ENCODE results near the gene ANTXR1. TPM values are rescaled to one million over a fixed set of nuclear protein-coding genes. Genes with fewer than 3 reads are reported as not detected.

Gene ANTXR1
- total and polyA plus RNA-seq, 2 of the 8 experiments (the other 6 are each of a cell fraction or from before 2014, with no cell fraction given) = 15.8 to 44.3 TPM

DNA sequence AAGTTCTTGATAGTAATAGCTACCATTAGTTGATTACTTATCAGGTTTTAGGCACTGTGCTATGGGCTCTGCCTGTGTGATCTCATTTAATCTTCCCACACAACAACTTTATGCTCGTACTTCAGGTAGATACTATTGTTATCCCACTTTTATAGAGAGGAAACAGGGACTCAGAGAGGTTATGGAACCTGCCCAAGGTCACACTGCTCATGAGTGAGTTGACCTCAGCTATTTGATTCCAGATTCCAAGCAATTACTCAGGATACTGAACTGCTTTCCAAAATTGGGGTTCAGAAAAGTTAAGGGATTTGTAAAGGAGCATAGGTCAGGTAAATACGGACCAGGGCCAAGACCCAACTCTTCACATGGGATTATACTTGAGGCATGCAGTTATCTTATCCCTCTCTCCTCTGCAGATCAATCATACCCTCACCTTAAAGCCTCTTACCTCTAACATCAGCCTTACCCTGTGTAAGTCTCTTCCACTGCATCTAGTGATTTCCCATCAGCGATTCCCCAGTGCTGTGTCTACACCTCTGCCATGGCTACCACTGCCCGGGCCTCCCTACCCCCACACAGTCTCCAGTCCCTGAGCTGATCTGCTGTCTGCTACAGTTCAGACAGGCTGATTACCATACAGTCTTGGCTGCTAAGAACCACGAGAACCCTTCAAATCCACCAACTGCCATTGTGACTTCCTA is 74.4 kb downstream of the ANTXR1 start:
- 91% methylated on average over 5 of the region's 5 CpGs; no CpG with 5 or more reads in 1 of the 2 experiments for WGBS, 2 experiments (ENCODE audit: extremely low coverage in 1 of 2, insufficient coverage in 1 of 2, insufficient read length in 1 of 2, insufficient replicate concordance in 2 of 2, low coverage in 1 of 2, low lambda C conversion rate in 2 of 2, missing lambda C conversion rate in 1 of 2)
- Histone ChIP-seq H3K23ac (ENCODE audit: insufficient read length) (no peak overlapping the region), H2AK5ac (ENCODE audit: low read depth, low read length) (no peak overlapping the region), H2BK20ac (ENCODE audit: low read length) (no peak overlapping the region), H3K4me3 (ENCODE audit: extremely low read depth in 1 of 4, insufficient read depth in 2 of 4, low read depth in 3 of 4, low read length in 4 of 4) (no peak overlapping the region), H4K8ac (ENCODE audit: extremely low read depth, insufficient read depth, low read length) (no peak overlapping the region), H3K79me2 (ENCODE audit: control insufficient read depth in 1 of 2, insufficient read depth in 2 of 2, low read length in 2 of 2) (no peaks in the 10 kb centered on the region), H3K27ac (ENCODE audit: low read depth, low read length) (no peak overlapping the region), H3K79me1 (ENCODE audit: low read depth, low read length) (no peaks in the 10 kb centered on the region), H3K14ac (ENCODE audit: insufficient read length) (no peak overlapping the region), H3K9ac (replicated peaks in 1 of 4; ENCODE audit: extremely low read depth in 1 of 4, low read depth in 3 of 4, low read length in 3 of 4) (no peak overlapping the region), H4K5ac (ENCODE audit: insufficient read length, low read depth, low read length) (no peak overlapping the region), H3K4me1 (replicated peaks in 1 of 4; ENCODE audit: control insufficient read depth in 3 of 4, insufficient read depth in 4 of 4, low read length in 3 of 4) (no peaks in the 10 kb centered on the region; a peak in 2 of 7 replicates), H3K4me2 (ENCODE audit: insufficient read depth in 1 of 2, low read depth in 2 of 2, low read length in 2 of 2) (no peak overlapping the region), H4K91ac (replicated peaks; ENCODE audit: insufficient read length, low read length) (no peak overlapping the region), H2BK12ac (ENCODE audit: low read depth, low read length) (no peak overlapping the region), H3K36me3 (ENCODE audit: control insufficient read depth in 2 of 4, insufficient read depth in 4 of 4, low read length in 3 of 4) (peaks cover 0 to 5% (median 0%) of the 10 kb centered on the region in 4 experiments; a peak in 2 of 8 replicates), H4K20me1 (replicated peaks in 1 of 2; ENCODE audit: control insufficient read depth in 1 of 2, insufficient read depth in 2 of 2, low read length in 2 of 2) (no peaks in the 10 kb centered on the region), H3K23me2 (ENCODE audit: low read depth, low read length) (no peaks in the 10 kb centered on the region), H2BK15ac (ENCODE audit: low read length) (no peak overlapping the region), H3K18ac (ENCODE audit: extremely low read depth, low read length) (no peak overlapping the region), H2AFZ (ENCODE audit: low read length) (no peak overlapping the region), H3K56ac (replicated peaks; ENCODE audit: insufficient read length, low read depth, low read length) (no peak overlapping the region), H3K27me3 (replicated peaks in 1 of 4; ENCODE audit: control insufficient read depth in 3 of 4, extremely low read depth in 1 of 4, insufficient read depth in 3 of 4, low read length in 3 of 4) (no peaks in the 10 kb centered on the region), H2BK5ac (ENCODE audit: low read depth, low read length) (no peak overlapping the region), H3K4ac (replicated peaks; ENCODE audit: insufficient read length, low read depth, low read length) (no peak overlapping the region), H2BK120ac (replicated peaks; ENCODE audit: low read depth, low read length) (no peak overlapping the region), H3K9me3 (ENCODE audit: insufficient read depth in 2 of 2, low read depth in 1 of 2, low read length in 1 of 2) (no peaks in the 10 kb centered on the region)
- FAIRE-seq = no peak
- no peak for DNase-seq (ENCODE audit: low read depth in 1 of 2, low spot score in 2 of 2)
- ChIA-PET POLR2A (ENCODE audit: partially characterized antibody) (no interaction called here), CTCF (ENCODE audit: partially characterized antibody) (no interaction called here)
- TF ChIP-seq, protein P1, sequence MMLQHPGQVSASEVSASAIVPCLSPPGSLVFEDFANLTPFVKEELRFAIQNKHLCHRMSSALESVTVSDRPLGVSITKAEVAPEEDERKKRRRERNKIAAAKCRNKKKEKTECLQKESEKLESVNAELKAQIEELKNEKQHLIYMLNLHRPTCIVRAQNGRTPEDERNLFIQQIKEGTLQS (IDR thresholded peaks at IDR 0.05; ENCODE audit: insufficient read depth, low read depth, low read length) = no peak
- TF ChIP-seq SP1 (IDR thresholded peaks at IDR 0.05; ENCODE audit: low read depth, low read length) (no peak), POLR2A (IDR thresholded peaks at IDR 0.05; ENCODE audit: control extremely low read depth in 1 of 2, low read depth in 2 of 2, low read length in 2 of 2) (no peak), SP2 (IDR thresholded peaks at IDR 0.05; ENCODE audit: low read length) (no peak), TBP (IDR thresholded peaks at IDR 0.05; ENCODE audit: low read depth, low read length) (no peak), RXRA (IDR thresholded peaks at IDR 0.05; ENCODE audit: insufficient read depth, low read depth, low read length) (no peak), SIX5 (IDR thresholded peaks at IDR 0.05; ENCODE audit: low read depth, low read length) (no peak), CBX5 (IDR thresholded peaks at IDR 0.05; ENCODE audit: low read depth, low read length) (no peak), ASH2L (IDR thresholded peaks at IDR 0.05; ENCODE audit: low read length) (no peak)
- TF ChIP-seq, protein P2, sequence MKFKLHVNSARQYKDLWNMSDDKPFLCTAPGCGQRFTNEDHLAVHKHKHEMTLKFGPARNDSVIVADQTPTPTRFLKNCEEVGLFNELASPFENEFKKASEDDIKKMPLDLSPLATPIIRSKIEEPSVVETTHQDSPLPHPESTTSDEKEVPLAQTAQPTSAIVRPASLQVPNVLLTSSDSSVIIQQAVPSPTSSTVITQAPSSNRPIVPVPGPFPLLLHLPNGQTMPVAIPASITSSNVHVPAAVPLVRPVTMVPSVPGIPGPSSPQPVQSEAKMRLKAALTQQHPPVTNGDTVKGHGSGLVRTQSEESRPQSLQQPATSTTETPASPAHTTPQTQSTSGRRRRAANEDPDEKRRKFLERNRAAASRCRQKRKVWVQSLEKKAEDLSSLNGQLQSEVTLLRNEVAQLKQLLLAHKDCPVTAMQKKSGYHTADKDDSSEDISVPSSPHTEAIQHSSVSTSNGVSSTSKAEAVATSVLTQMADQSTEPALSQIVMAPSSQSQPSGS (IDR thresholded peaks at IDR 0.05; ENCODE audit: low read length) = no peak
- TF ChIP-seq, protein P3, sequence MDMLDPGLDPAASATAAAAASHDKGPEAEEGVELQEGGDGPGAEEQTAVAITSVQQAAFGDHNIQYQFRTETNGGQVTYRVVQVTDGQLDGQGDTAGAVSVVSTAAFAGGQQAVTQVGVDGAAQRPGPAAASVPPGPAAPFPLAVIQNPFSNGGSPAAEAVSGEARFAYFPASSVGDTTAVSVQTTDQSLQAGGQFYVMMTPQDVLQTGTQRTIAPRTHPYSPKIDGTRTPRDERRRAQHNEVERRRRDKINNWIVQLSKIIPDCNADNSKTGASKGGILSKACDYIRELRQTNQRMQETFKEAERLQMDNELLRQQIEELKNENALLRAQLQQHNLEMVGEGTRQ (IDR thresholded peaks at IDR 0.05; ENCODE audit: low read length) = no peak

All from H1 (cell line).